Activated naive CD8-positive, alpha-beta T cell treated with anti-CD3 and anti-CD28 coated beads, Interleukin-2, amount 10 ng/mL, durations not matched to agents 7 days and 5 days (primary cell): ENCODE measurements around the gene DMD. TPM values are rescaled to one million over a fixed set of nuclear protein-coding genes. Genes with fewer than 3 reads are reported as not detected.
"Not testable (repeated sequence)": the region's sequence is repeated elsewhere in the genome, so short reads cannot be mapped to it uniquely, and the experiment has no call there.

Source experiments
- ATAC-seq: fragments of 150-1000 bp; cut with Tn5 transposase; one replicate; pipeline ENCODE4 v1.10.0; 2021; ENCODE audit warnings: low read depth, moderate library complexity
- POLR2A ChIA-PET: fragments of 350-600 bp; sonication (Branson Sonifier 250); formaldehyde crosslinking; loops from one replicate; lab custom pipeline; 2021; ENCODE audit warnings: antibody characterized with exemption; lab: Charles Lee
- DNase-seq: peaks from one replicate; pipeline ENCODE4 v3.0.0; 2021
- H3K27ac Mint-ChIP-seq: one replicate; pipeline ENCODE4 v1.8.0; 2022; ENCODE audit warnings: mild to moderate bottlenecking, mixed read lengths
- H3K27me3 Mint-ChIP-seq: one replicate; pipeline ENCODE4 v1.8.0; 2022; ENCODE audit warnings: mild to moderate bottlenecking, moderate library complexity, mixed read lengths
- H3K36me3 Mint-ChIP-seq: one replicate; pipeline ENCODE4 v1.8.0; 2021; ENCODE audit warnings: mild to moderate bottlenecking, mixed read lengths
- H3K4me1 Mint-ChIP-seq: one replicate; pipeline ENCODE4 v1.8.0; 2021; ENCODE audit warnings: mixed read lengths
- H3K4me3 Mint-ChIP-seq: one replicate; pipeline ENCODE4 v1.8.0; 2022; ENCODE audit warnings: mild to moderate bottlenecking, moderate library complexity, mixed read lengths
- H3K9me3 Mint-ChIP-seq: one replicate; pipeline ENCODE4 v1.8.0; 2021; ENCODE audit warnings: mixed read lengths
- total RNA-seq, 2 experiments: library from RNA; stranded (reverse); gene quantifications; one replicate each; pipeline ENCODE4 v1.2.3, GENCODE V29; 2021

DMD gene
- total RNA-seq, 2 experiments from 2014 or later, result 0.17 TPM; not detected in 1

- no peak overlapping the region for H3K27ac Mint-ChIP-seq
- POLR2A ChIA-PET, result no interaction called here
- no peak overlapping the region for H3K4me3 Mint-ChIP-seq
- DNase-seq (no peak), ATAC-seq (no peak)
- H3K36me3 Mint-ChIP-seq, result no peaks in the 10 kb centered on the region
- H3K27me3 Mint-ChIP-seq, result no peaks in the 10 kb centered on the region
- no peaks in the 10 kb centered on the region for H3K4me1 Mint-ChIP-seq
- H3K9me3 Mint-ChIP-seq, result peaks cover 2% of the 10 kb centered on the region
Measured at GRCh38 chrX:33134164-33134563, 77.2 kb downstream of the DMD start.

GRCh38 chrX:33133320-33133719 lies 78.0 kb downstream of the DMD start:
- DNase-seq (no peak), ATAC-seq (no peak)
- no peaks in the 10 kb centered on the region for H3K4me1 Mint-ChIP-seq
- H3K36me3 Mint-ChIP-seq, result no peaks in the 10 kb centered on the region
- no peak overlapping the region for H3K27ac Mint-ChIP-seq
- H3K4me3 Mint-ChIP-seq, result no peak overlapping the region
- no peaks in the 10 kb centered on the region for H3K9me3 Mint-ChIP-seq
- H3K27me3 Mint-ChIP-seq, result no peaks in the 10 kb centered on the region
- POLR2A ChIA-PET, result no interaction called here

GRCh38 chrX:33132569-33132968 lies 78.8 kb downstream of the DMD start:
- Mint-ChIP-seq H3K4me3 (no peak overlapping the region), H3K4me1 (no peaks in the 10 kb centered on the region), H3K27ac (no peak overlapping the region), H3K27me3 (no peaks in the 10 kb centered on the region), H3K36me3 (no peaks in the 10 kb centered on the region), H3K9me3 (no peaks in the 10 kb centered on the region)
- DNase-seq, result no peak
- no peak for ATAC-seq
- POLR2A ChIA-PET, result no interaction called here

- Mint-ChIP-seq H3K4me1 (no peaks in the 10 kb centered on the region), H3K27me3 (no peaks in the 10 kb centered on the region), H3K4me3 (no peak overlapping the region), H3K9me3 (no peaks in the 10 kb centered on the region), H3K27ac (no peak overlapping the region), H3K36me3 (no peaks in the 10 kb centered on the region)
- DNase-seq (no peak), ATAC-seq (no peak)
- POLR2A ChIA-PET, result no interaction called here
Measured at GRCh38 chrX:33129607-33130006, 81.7 kb downstream of the DMD start.

- Mint-ChIP-seq H3K27me3 (no peaks in the 10 kb centered on the region), H3K4me1 (no peaks in the 10 kb centered on the region), H3K27ac (no peak overlapping the region), H3K9me3 (no peaks in the 10 kb centered on the region), H3K4me3 (no peak overlapping the region), H3K36me3 (no peaks in the 10 kb centered on the region)
- no peak for ATAC-seq
- POLR2A ChIA-PET, result no interaction called here
- DNase-seq, result no peak
Measured at GRCh38 chrX:33128048-33128805, 83.1 kb downstream of the DMD start.

GRCh38 chrX:33126469-33126868 lies 84.9 kb downstream of the DMD start:
- Mint-ChIP-seq H3K4me3 (no peak overlapping the region), H3K27ac (no peak overlapping the region), H3K36me3 (no peaks in the 10 kb centered on the region), H3K4me1 (no peaks in the 10 kb centered on the region), H3K27me3 (no peaks in the 10 kb centered on the region), H3K9me3 (no peaks in the 10 kb centered on the region)
- ATAC-seq (no peak), DNase-seq (no peak)
- POLR2A ChIA-PET, result no interaction called here

- Mint-ChIP-seq H3K9me3 (no peaks in the 10 kb centered on the region), H3K36me3 (no peaks in the 10 kb centered on the region), H3K27me3 (no peaks in the 10 kb centered on the region), H3K27ac (no peak overlapping the region), H3K4me1 (no peaks in the 10 kb centered on the region), H3K4me3 (no peak overlapping the region)
- POLR2A ChIA-PET, result no interaction called here
- ATAC-seq (no peak), DNase-seq (no peak)
Measured at GRCh38 chrX:33109858-33110257, 101.5 kb downstream of the DMD start.

- Mint-ChIP-seq H3K27me3 (no peaks in the 10 kb centered on the region), H3K9me3 (no peaks in the 10 kb centered on the region), H3K4me3 (no peak overlapping the region), H3K27ac (no peak overlapping the region), H3K36me3 (no peaks in the 10 kb centered on the region), H3K4me1 (no peaks in the 10 kb centered on the region)
- DNase-seq, result no peak
- ATAC-seq, result no peak
- POLR2A ChIA-PET, result no interaction called here
Measured at GRCh38 chrX:33106737-33107136, 104.6 kb downstream of the DMD start.

- POLR2A ChIA-PET, result no interaction called here
- H3K4me1 Mint-ChIP-seq, result no peaks in the 10 kb centered on the region
- H3K36me3 Mint-ChIP-seq, result no peaks in the 10 kb centered on the region
- no peaks in the 10 kb centered on the region for H3K27me3 Mint-ChIP-seq
- DNase-seq (no peak), ATAC-seq (no peak)
- H3K4me3 Mint-ChIP-seq, result no peak overlapping the region
- H3K27ac Mint-ChIP-seq, result no peak overlapping the region
- no peaks in the 10 kb centered on the region for H3K9me3 Mint-ChIP-seq
Measured at GRCh38 chrX:33095079-33095478, 116.3 kb downstream of the DMD start.

GRCh38 chrX:33087411-33087810 lies 123.9 kb downstream of the DMD start:
- no peaks in the 10 kb centered on the region for H3K27me3 Mint-ChIP-seq
- ATAC-seq (no peak), DNase-seq (no peak)
- H3K36me3 Mint-ChIP-seq, result no peaks in the 10 kb centered on the region
- H3K9me3 Mint-ChIP-seq, result no peaks in the 10 kb centered on the region
- H3K4me3 Mint-ChIP-seq, result no peak overlapping the region
- POLR2A ChIA-PET, result no interaction called here
- H3K27ac Mint-ChIP-seq, result no peak overlapping the region
- H3K4me1 Mint-ChIP-seq, result no peaks in the 10 kb centered on the region

GRCh38 chrX:33086886-33087285 lies 124.5 kb downstream of the DMD start:
- DNase-seq (no peak), ATAC-seq (no peak)
- Mint-ChIP-seq H3K4me1 (no peaks in the 10 kb centered on the region), H3K36me3 (no peaks in the 10 kb centered on the region), H3K27me3 (no peaks in the 10 kb centered on the region), H3K27ac (no peak overlapping the region), H3K4me3 (no peak overlapping the region), H3K9me3 (no peaks in the 10 kb centered on the region)
- POLR2A ChIA-PET, result interaction anchor here (0.6 kb wide), 1 partner anchor 11 kb away, joined by 3 read pairs; no protein-coding TSS in a partner anchor

GRCh38 chrX:33082371-33082770 lies 129.0 kb downstream of the DMD start:
- no peaks in the 10 kb centered on the region for H3K27me3 Mint-ChIP-seq
- no peaks in the 10 kb centered on the region for H3K36me3 Mint-ChIP-seq
- POLR2A ChIA-PET, result no interaction called here
- H3K4me1 Mint-ChIP-seq, result no peaks in the 10 kb centered on the region
- DNase-seq, result no peak
- no peak overlapping the region for H3K27ac Mint-ChIP-seq
- no peaks in the 10 kb centered on the region for H3K9me3 Mint-ChIP-seq
- H3K4me3 Mint-ChIP-seq, result no peak overlapping the region
- ATAC-seq, result no peak

GRCh38 chrX:33078273-33078672 lies 133.1 kb downstream of the DMD start:
- POLR2A ChIA-PET, result no interaction called here
- H3K9me3 Mint-ChIP-seq, result no peaks in the 10 kb centered on the region
- no peak overlapping the region for H3K27ac Mint-ChIP-seq
- H3K4me1 Mint-ChIP-seq, result no peaks in the 10 kb centered on the region
- no peaks in the 10 kb centered on the region for H3K27me3 Mint-ChIP-seq
- no peak for DNase-seq
- no peak for ATAC-seq
- H3K36me3 Mint-ChIP-seq, result no peaks in the 10 kb centered on the region
- H3K4me3 Mint-ChIP-seq, result no peak overlapping the region

- H3K36me3 Mint-ChIP-seq, H3K4me1 Mint-ChIP-seq, H3K27ac Mint-ChIP-seq, H3K27me3 Mint-ChIP-seq, POLR2A ChIA-PET, DNase-seq, H3K4me3 Mint-ChIP-seq, ATAC-seq, H3K9me3 Mint-ChIP-seq: not testable (repeated sequence)
Measured at GRCh38 chrX:33073660-33074059, 137.7 kb downstream of the DMD start.
